GM23338 (cell line): ENCODE data around the gene ARAP1. TPM values are rescaled to one million over a fixed set of nuclear protein-coding genes. Genes with fewer than 3 reads are reported as not detected.

Source experiments
- ATAC-seq: fragments of 200-7000 bp; cut with Tn5 transposase; 3 replicates; pipeline ENCODE4 v1.9.1; 2020
- DNase-seq: peaks from one replicate; pipeline ENCODE4 v3.0.0-alpha.2; 2015; ENCODE audit warnings: low spot score
- H2AFZ ChIP-seq: fragments of 200-600 bp; sonication (generic); 2 replicates; pipeline ENCODE4 v1.8.0; 2016; ENCODE audit warnings: antibody characterized with exemption, mild to moderate bottlenecking, moderate library complexity
- H3F3A ChIP-seq: fragments of 200-600 bp; sonication (generic); replicated peaks from 2 replicates; pipeline ENCODE4 v1.8.0; 2017; ENCODE audit warnings: antibody characterized with exemption, mixed run types, low read depth
- H3K27ac ChIP-seq: fragments of 200-600 bp; sonication (generic); 2 replicates; pipeline ENCODE4 v1.6.1; 2016; ENCODE audit warnings: low read depth
- H3K27me3 ChIP-seq: fragments of 200-600 bp; sonication (generic); 2 replicates; pipeline ENCODE4 v1.8.0; 2016; ENCODE audit warnings: mild to moderate bottlenecking, mixed run types, moderate library complexity; ENCODE audit not compliant: insufficient read depth
- H3K36me3 ChIP-seq: fragments of 200-600 bp; sonication (generic); 2 replicates; pipeline ENCODE4 v1.8.0; 2016; ENCODE audit warnings: mild to moderate bottlenecking; ENCODE audit not compliant: insufficient read depth
- H3K4me1 ChIP-seq: fragments of 200-600 bp; sonication (generic); 2 replicates; pipeline ENCODE4 v1.8.0; 2016; ENCODE audit warnings: mild to moderate bottlenecking, moderate library complexity; ENCODE audit not compliant: insufficient read depth
- H3K4me2 ChIP-seq: fragments of 200-600 bp; sonication (generic); 2 replicates; pipeline ENCODE4 v1.7.1; 2017; ENCODE audit warnings: mixed run types
- H3K4me3 ChIP-seq: fragments of 200-600 bp; sonication (generic); 2 replicates; pipeline ENCODE4 v1.6.1; 2016; ENCODE audit warnings: mixed run types
- H3K79me2 ChIP-seq: fragments of 200-600 bp; sonication (generic); replicated peaks from 2 replicates; pipeline ENCODE4 v1.8.0; 2017; ENCODE audit warnings: mild to moderate bottlenecking; ENCODE audit not compliant: insufficient read depth
- H3K9me2 ChIP-seq: fragments of 200-600 bp; sonication (generic); 2 replicates; pipeline ENCODE4 v1.8.0; 2017; ENCODE audit not compliant: insufficient read depth
- H4K20me1 ChIP-seq: fragments of 200-600 bp; sonication (generic); replicated peaks from 2 replicates; pipeline ENCODE4 v1.8.0; 2017; ENCODE audit warnings: mild to moderate bottlenecking; ENCODE audit not compliant: insufficient read depth
- H3K27ac Mint-ChIP-seq: 2 replicates; pipeline ENCODE4 v1.8.0; 2020; ENCODE audit warnings: inconsistent platforms, mild to moderate bottlenecking, moderate library complexity, mixed read lengths
- H3K27me3 Mint-ChIP-seq: 3 replicates; pipeline ENCODE4 v1.8.0; 2022; ENCODE audit warnings: low read depth, mild to moderate bottlenecking, moderate library complexity, mixed read lengths, inconsistent platforms; ENCODE audit not compliant: insufficient read depth, poor library complexity
- H3K36me3 Mint-ChIP-seq: 3 replicates; pipeline ENCODE4 v1.8.0; 2021; ENCODE audit warnings: low read depth, mild to moderate bottlenecking, inconsistent platforms, moderate library complexity, mixed read lengths
- H3K4me1 Mint-ChIP-seq: 3 replicates; pipeline ENCODE4 v1.8.0; 2020; ENCODE audit warnings: mild to moderate bottlenecking, inconsistent platforms, mixed read lengths
- H3K4me3 Mint-ChIP-seq: 3 replicates; pipeline ENCODE4 v1.8.0; 2021; ENCODE audit warnings: moderate library complexity, mild to moderate bottlenecking, inconsistent platforms, mixed read lengths
- H3K9me3 Mint-ChIP-seq: 3 replicates; pipeline ENCODE4 v1.8.0; 2020; ENCODE audit warnings: moderate library complexity, mild to moderate bottlenecking, inconsistent platforms, mixed read lengths
- CREB1 ChIP-seq: fragments of 250-450 bp; sonication (Bioruptor Pico); IDR thresholded peaks from 2 replicates; pipeline ENCODE4 v1.5.0; 2020; ENCODE audit warnings: low read depth, mild to moderate bottlenecking, moderate library complexity
- EZH2 ChIP-seq: fragments of 200-600 bp; sonication (generic); IDR thresholded peaks from one replicate; pipeline ENCODE4 v1.8.0; 2017; ENCODE audit warnings: antibody characterized with exemption, mild to moderate bottlenecking, low read depth; ENCODE audit not compliant: unreplicated experiment
- JUNB ChIP-seq: IDR thresholded peaks from one replicate; pipeline ENCODE4 v1.6.1; 2016; ENCODE audit warnings: antibody characterized with exemption; ENCODE audit not compliant: unreplicated experiment
- NANOG ChIP-seq: IDR thresholded peaks from 2 replicates; pipeline ENCODE4 v1.6.1; 2016; ENCODE audit warnings: antibody characterized with exemption, borderline replicate concordance
- POLR2AphosphoS5 ChIP-seq: IDR thresholded peaks from 2 replicates; pipeline ENCODE4 v1.6.1; 2016; ENCODE audit warnings: antibody characterized with exemption, low read depth
- STAT1 ChIP-seq: IDR thresholded peaks from one replicate; pipeline ENCODE4 v1.6.1; 2016; ENCODE audit warnings: antibody characterized with exemption; ENCODE audit not compliant: unreplicated experiment
- ZNF114 ChIP-seq: fragments of 250-450 bp; sonication (Bioruptor Pico); IDR thresholded peaks from 2 replicates; pipeline ENCODE4 v1.5.0; 2020; ENCODE audit warnings: mild to moderate bottlenecking, moderate library complexity
- ZNF331 ChIP-seq: fragments of 250-450 bp; sonication (Bioruptor Pico); IDR thresholded peaks from 2 replicates; pipeline ENCODE4 v1.5.0; 2020; ENCODE audit warnings: low read depth, mild to moderate bottlenecking, moderate library complexity
- polyA plus RNA-seq: library from polyadenylated mRNA; unstranded; fragments of >200 nt; fragmentation: Nextera tagmentation; extraction: Ambion mirVana; gene quantifications from 2 replicates; pipeline ENCODE4 v1.2.1, GENCODE V29; 2016
- total RNA-seq: library from RNA; depleted of rRNA; stranded (reverse); fragments of >200 nt; shearing (Covaris generic); gene quantifications from 2 replicates; pipeline ENCODE4 v1.2.3, GENCODE V29; 2014
- TF ChIP-seq, protein P1 (sequence below), 2 experiments: fragments of 200-600 bp in 1 of 2; sonication (generic) in 1 of 2; conservative IDR thresholded peaks; 2 replicates each; pipeline versions ENCODE4 v1.5.1 to v1.6.1; 2016 to 2017; ENCODE audit warnings: antibody characterized with exemption in 2 of 2, low read depth in 2 of 2, mild to moderate bottlenecking in 2 of 2, moderate library complexity in 1 of 2
- TF ChIP-seq, protein P2 (sequence below): IDR thresholded peaks from 2 replicates; pipeline ENCODE4 v1.6.1; 2016; ENCODE audit warnings: antibody characterized with exemption
- TF ChIP-seq, protein P3 (sequence below): fragments of 250-450 bp; sonication (Bioruptor Pico); IDR thresholded peaks from 2 replicates; pipeline ENCODE4 v1.5.0; 2020; ENCODE audit warnings: mild to moderate bottlenecking, moderate library complexity

The ARAP1 gene
- total and polyA plus RNA-seq, 2 experiments from 2014 or later = 24.5 to 116 TPM

DNA sequence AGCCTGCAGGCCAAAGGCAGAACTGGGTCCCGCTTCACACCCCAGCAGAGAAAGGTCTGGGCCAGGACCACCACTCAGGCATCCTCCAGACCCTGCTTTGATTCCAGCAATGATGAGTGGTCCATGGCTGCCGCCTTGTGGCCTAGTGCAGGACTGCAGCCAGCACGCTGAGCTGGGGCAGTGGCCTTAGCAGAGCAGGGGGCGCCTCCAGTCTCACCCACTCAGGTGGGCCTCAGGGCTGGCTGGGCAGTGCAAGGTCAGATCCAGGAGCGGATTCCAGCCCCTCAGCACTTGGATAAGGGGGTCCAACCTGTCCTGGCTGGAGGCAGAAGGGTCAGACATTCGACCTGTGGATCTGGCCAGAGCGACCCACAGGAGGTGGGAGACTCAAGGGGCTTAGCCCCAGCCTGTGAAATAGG is 68.4 kb downstream of the ARAP1 start:
- Mint-ChIP-seq H3K36me3 (peaks cover 6% of the 10 kb centered on the region; the same call in 2 of the 3 replicates), H3K4me3 (no peak overlapping the region), H3K27ac (no peak overlapping the region), H3K4me1 (peaks cover 15% of the 10 kb centered on the region), H3K9me3 (no peaks in the 10 kb centered on the region), H3K27me3 (peaks cover 27% of the 10 kb centered on the region)
- Histone ChIP-seq H3K36me3 (no peaks in the 10 kb centered on the region; the same call in 1 of the 2 replicates), H2AFZ (no peak overlapping the region), H3K79me2 (no peaks in the 10 kb centered on the region), H3K4me2 (no peak overlapping the region), H3K9me2 (no peaks in the 10 kb centered on the region), H4K20me1 (0 out of 2 replicates have a peak, but pooled peaks cover 5% of the 10 kb centered on the region), H3K4me1 (no peaks in the 10 kb centered on the region), H3K4me3 (no peak overlapping the region), H3K27ac (no peak overlapping the region), H3F3A (no peaks in the 10 kb centered on the region), H3K27me3 (peaks cover 7% of the 10 kb centered on the region; the same call in 1 of the 2 replicates)
- TF ChIP-seq, protein P1, sequence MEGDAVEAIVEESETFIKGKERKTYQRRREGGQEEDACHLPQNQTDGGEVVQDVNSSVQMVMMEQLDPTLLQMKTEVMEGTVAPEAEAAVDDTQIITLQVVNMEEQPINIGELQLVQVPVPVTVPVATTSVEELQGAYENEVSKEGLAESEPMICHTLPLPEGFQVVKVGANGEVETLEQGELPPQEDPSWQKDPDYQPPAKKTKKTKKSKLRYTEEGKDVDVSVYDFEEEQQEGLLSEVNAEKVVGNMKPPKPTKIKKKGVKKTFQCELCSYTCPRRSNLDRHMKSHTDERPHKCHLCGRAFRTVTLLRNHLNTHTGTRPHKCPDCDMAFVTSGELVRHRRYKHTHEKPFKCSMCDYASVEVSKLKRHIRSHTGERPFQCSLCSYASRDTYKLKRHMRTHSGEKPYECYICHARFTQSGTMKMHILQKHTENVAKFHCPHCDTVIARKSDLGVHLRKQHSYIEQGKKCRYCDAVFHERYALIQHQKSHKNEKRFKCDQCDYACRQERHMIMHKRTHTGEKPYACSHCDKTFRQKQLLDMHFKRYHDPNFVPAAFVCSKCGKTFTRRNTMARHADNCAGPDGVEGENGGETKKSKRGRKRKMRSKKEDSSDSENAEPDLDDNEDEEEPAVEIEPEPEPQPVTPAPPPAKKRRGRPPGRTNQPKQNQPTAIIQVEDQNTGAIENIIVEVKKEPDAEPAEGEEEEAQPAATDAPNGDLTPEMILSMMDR (conservative IDR thresholded peaks at IDR 0.05; ENCODE audit: low read depth in 2 of 2) = peak; percentile 87 to 98
- no peak for TF ChIP-seq JUNB
- DNase-seq = peak; percentile 82
- ATAC-seq = peak; percentile 80

DNA sequence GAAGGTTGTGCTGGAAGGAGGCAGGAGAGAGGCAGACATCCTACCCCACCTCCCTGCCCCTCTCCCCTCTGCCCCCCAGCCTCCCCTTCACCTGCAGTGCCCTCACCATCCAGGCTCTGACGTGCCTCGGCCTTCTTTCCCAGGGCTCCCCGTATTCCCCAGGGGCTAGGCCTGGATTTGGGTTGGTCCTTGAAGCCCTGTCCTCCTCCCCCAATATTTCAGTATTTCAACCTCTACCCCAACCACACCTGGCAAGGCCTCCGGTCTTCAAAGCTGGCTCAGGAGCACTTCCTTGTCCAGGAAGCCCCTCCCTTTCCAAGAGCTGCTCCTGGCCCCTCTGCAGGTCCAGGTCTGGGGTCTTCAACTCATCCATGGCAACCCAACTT is 69.4 kb downstream of the ARAP1 start:
- H3K27me3 Mint-ChIP-seq = peaks cover 31% of the 10 kb centered on the region
- H3K36me3 ChIP-seq = no peaks in the 10 kb centered on the region; the same call in 1 of the 2 replicates
- H3K4me3 Mint-ChIP-seq = no peak overlapping the region
- no peak overlapping the region for H3K27ac ChIP-seq
- DNase-seq (no peak), ATAC-seq (no peak)
- peaks cover 3% of the 10 kb centered on the region; the same call in 1 of the 3 replicates for H3K36me3 Mint-ChIP-seq
- H3K4me1 Mint-ChIP-seq = peaks cover 15% of the 10 kb centered on the region
- no peaks in the 10 kb centered on the region for H3K79me2 ChIP-seq
- H3F3A ChIP-seq = no peaks in the 10 kb centered on the region
- H3K4me1 ChIP-seq = no peaks in the 10 kb centered on the region; the same call in 1 of the 2 replicates
- no peak overlapping the region for H3K4me2 ChIP-seq
- H3K9me2 ChIP-seq = no peaks in the 10 kb centered on the region
- H3K27me3 ChIP-seq = peaks cover 17% of the 10 kb centered on the region
- 0 out of 2 replicates have a peak, but pooled peaks cover 5% of the 10 kb centered on the region for H4K20me1 ChIP-seq
- no peak overlapping the region for H2AFZ ChIP-seq
- H3K27ac Mint-ChIP-seq = no peak overlapping the region
- H3K9me3 Mint-ChIP-seq = no peaks in the 10 kb centered on the region
- H3K4me3 ChIP-seq = no peak overlapping the region
- no peak for TF ChIP-seq NANOG
- TF ChIP-seq, protein P2, sequence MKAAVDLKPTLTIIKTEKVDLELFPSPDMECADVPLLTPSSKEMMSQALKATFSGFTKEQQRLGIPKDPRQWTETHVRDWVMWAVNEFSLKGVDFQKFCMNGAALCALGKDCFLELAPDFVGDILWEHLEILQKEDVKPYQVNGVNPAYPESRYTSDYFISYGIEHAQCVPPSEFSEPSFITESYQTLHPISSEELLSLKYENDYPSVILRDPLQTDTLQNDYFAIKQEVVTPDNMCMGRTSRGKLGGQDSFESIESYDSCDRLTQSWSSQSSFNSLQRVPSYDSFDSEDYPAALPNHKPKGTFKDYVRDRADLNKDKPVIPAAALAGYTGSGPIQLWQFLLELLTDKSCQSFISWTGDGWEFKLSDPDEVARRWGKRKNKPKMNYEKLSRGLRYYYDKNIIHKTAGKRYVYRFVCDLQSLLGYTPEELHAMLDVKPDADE = no peak
- no peak for TF ChIP-seq JUNB
- no peak for TF ChIP-seq POLR2AphosphoS5
- no peak for TF ChIP-seq ZNF331 (CRISPR knock-in tag)
- TF ChIP-seq, protein P3, sequence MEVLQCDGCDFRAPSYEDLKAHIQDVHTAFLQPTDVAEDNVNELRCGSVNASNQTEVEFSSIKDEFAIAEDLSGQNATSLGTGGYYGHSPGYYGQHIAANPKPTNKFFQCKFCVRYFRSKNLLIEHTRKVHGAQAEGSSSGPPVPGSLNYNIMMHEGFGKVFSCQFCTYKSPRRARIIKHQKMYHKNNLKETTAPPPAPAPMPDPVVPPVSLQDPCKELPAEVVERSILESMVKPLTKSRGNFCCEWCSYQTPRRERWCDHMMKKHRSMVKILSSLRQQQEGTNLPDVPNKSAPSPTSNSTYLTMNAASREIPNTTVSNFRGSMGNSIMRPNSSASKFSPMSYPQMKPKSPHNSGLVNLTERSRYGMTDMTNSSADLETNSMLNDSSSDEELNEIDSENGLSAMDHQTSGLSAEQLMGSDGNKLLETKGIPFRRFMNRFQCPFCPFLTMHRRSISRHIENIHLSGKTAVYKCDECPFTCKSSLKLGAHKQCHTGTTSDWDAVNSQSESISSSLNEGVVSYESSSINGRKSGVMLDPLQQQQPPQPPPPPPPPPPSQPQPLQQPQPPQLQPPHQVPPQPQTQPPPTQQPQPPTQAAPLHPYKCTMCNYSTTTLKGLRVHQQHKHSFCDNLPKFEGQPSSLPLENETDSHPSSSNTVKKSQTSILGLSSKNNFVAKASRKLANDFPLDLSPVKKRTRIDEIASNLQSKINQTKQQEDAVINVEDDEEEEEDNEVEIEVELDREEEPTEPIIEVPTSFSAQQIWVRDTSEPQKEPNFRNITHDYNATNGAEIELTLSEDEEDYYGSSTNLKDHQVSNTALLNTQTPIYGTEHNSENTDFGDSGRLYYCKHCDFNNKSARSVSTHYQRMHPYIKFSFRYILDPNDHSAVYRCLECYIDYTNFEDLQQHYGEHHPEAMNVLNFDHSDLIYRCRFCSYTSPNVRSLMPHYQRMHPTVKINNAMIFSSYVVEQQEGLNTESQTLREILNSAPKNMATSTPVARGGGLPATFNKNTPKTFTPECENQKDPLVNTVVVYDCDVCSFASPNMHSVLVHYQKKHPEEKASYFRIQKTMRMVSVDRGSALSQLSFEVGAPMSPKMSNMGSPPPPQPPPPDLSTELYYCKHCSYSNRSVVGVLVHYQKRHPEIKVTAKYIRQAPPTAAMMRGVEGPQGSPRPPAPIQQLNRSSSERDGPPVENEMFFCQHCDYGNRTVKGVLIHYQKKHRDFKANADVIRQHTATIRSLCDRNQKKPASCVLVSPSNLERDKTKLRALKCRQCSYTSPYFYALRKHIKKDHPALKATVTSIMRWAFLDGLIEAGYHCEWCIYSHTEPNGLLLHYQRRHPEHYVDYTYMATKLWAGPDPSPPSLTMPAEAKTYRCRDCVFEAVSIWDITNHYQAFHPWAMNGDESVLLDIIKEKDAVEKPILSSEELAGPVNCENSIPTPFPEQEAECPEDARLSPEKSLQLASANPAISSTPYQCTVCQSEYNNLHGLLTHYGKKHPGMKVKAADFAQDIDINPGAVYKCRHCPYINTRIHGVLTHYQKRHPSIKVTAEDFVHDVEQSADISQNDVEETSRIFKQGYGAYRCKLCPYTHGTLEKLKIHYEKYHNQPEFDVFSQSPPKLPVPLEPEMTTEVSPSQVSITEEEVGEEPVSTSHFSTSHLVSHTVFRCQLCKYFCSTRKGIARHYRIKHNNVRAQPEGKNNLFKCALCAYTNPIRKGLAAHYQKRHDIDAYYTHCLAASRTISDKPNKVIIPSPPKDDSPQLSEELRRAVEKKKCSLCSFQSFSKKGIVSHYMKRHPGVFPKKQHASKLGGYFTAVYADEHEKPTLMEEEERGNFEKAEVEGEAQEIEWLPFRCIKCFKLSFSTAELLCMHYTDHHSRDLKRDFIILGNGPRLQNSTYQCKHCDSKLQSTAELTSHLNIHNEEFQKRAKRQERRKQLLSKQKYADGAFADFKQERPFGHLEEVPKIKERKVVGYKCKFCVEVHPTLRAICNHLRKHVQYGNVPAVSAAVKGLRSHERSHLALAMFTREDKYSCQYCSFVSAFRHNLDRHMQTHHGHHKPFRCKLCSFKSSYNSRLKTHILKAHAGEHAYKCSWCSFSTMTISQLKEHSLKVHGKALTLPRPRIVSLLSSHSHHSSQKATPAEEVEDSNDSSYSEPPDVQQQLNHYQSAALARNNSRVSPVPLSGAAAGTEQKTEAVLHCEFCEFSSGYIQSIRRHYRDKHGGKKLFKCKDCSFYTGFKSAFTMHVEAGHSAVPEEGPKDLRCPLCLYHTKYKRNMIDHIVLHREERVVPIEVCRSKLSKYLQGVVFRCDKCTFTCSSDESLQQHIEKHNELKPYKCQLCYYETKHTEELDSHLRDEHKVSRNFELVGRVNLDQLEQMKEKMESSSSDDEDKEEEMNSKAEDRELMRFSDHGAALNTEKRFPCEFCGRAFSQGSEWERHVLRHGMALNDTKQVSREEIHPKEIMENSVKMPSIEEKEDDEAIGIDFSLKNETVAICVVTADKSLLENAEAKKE (CRISPR knock-in tag) = no peak
- no peak for TF ChIP-seq CREB1
- no peak for TF ChIP-seq STAT1
- no peak for TF ChIP-seq ZNF114
- TF ChIP-seq EZH2 = no peak
